Spleen (tissue), 7 donors: ENCODE measurements around the gene CD200.

Experiments
- POLR2AphosphoS5 ChIP-seq, 3 donors: sonication (generic); formaldehyde crosslinking; IDR thresholded peaks; one replicate each; pipeline ENCODE4 v1.5.1; 2017; ENCODE audit warnings: antibody characterized with exemption in 3 of 3
- TF ChIP-seq, protein P1 (sequence below), 11 experiments: fragments of 200-600 bp in 7 of 11; fragments of 450-650 bp in 4 of 11; sonication (generic) in 4 of 11; IDR thresholded peaks in 8 of 11; conservative IDR thresholded peaks in 3 of 11; 1 replicate in 7 of 11; 2 replicates in 4 of 11; pipeline versions ENCODE4 v1.4.0 to v1.8.0; 2016 to 2021; ENCODE audit warnings: antibody characterized with exemption in 11 of 11, inconsistent platforms in 4 of 11, mild to moderate bottlenecking in 1 of 11
- donor health status: DM: no; HTN: no; CAD: no; lungs with moderate emphysema.
- donor health status: DM: no; HTN: no; CAD: no.
- donor health status: DM: no; HTN: no; CAD: no.

DNA sequence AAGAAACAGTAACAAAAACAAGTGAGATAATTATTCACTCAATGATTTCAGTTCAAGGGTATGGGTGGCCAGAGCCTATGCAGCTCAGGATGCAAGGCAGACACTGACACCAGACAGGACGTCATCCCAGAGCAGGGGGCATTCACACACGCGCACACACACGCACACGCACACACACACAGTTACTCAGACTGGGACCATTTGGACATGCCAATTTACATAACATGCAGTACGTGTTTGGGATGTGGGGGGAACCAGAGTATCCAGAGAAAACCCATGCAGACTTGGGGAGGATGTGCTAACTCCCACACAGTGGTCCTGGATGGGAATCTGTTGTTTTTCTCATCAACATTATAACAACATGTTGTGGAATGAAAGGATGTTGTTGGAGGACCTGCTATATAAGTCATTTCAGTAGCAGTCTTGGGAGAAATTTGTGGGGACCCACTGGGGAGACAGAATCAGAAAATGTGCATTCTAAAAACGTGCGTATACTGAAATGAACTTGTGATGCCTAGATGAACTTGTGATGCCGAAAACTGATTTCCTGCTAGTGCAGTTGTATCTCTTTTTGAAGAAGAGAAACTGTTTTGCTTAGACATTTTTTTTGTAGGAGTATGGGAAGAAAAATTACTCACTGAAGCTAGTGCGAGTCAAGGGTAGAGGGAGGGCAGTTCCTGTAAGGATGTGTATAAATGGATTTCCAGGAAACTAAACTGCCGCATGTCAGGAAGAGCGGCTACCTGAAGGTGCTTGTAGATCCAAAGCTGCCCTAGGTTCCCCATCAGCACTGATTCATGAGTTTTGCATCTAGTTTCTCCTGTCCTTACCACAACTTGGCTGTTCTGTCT is 25.2 kb downstream of the CD200 start:
- TF ChIP-seq POLR2AphosphoS5 (IDR thresholded peaks at IDR 0.05) = no peak
- TF ChIP-seq, protein P1, sequence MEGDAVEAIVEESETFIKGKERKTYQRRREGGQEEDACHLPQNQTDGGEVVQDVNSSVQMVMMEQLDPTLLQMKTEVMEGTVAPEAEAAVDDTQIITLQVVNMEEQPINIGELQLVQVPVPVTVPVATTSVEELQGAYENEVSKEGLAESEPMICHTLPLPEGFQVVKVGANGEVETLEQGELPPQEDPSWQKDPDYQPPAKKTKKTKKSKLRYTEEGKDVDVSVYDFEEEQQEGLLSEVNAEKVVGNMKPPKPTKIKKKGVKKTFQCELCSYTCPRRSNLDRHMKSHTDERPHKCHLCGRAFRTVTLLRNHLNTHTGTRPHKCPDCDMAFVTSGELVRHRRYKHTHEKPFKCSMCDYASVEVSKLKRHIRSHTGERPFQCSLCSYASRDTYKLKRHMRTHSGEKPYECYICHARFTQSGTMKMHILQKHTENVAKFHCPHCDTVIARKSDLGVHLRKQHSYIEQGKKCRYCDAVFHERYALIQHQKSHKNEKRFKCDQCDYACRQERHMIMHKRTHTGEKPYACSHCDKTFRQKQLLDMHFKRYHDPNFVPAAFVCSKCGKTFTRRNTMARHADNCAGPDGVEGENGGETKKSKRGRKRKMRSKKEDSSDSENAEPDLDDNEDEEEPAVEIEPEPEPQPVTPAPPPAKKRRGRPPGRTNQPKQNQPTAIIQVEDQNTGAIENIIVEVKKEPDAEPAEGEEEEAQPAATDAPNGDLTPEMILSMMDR (IDR thresholded peaks at IDR 0.05 in 8 of 11, conservative IDR thresholded peaks at IDR 0.05 in 3 of 11) = no peak
